Nephron progenitor cell (in vitro differentiated cells): ENCODE results near the gene NUDT19.
"Not testable (repeated sequence)": the region's sequence is repeated elsewhere in the genome, so short reads cannot be mapped to it uniquely, and the experiment has no call there.

Experiments
- DNase-seq: peaks from one replicate; pipeline ENCODE4 v3.0.0; 2021
- H3K27ac Mint-ChIP-seq: 2 replicates; pipeline ENCODE4 v1.8.0; 2021; ENCODE audit warnings: mild to moderate bottlenecking, moderate library complexity, mixed read lengths
- H3K27me3 Mint-ChIP-seq: 2 replicates; pipeline ENCODE4 v1.8.0; 2021; ENCODE audit warnings: mild to moderate bottlenecking, low read depth, mixed read lengths; ENCODE audit not compliant: poor library complexity
- H3K36me3 Mint-ChIP-seq: 2 replicates; pipeline ENCODE4 v1.8.0; 2021; ENCODE audit warnings: low read depth, mixed read lengths
- H3K4me1 Mint-ChIP-seq: 2 replicates; pipeline ENCODE4 v1.8.0; 2021; ENCODE audit warnings: mixed read lengths
- H3K4me3 Mint-ChIP-seq: 2 replicates; pipeline ENCODE4 v1.8.0; 2021; ENCODE audit warnings: mild to moderate bottlenecking, moderate library complexity, mixed read lengths
- H3K9me3 Mint-ChIP-seq: 2 replicates; pipeline ENCODE4 v1.8.0; 2021; ENCODE audit warnings: mild to moderate bottlenecking, moderate library complexity, mixed read lengths
- CTCF ChIP-seq: fragments of 200-600 bp; sonication (generic); IDR thresholded peaks from 2 replicates; pipeline ENCODE4 v1.5.0; 2021; ENCODE audit warnings: antibody characterized with exemption

Gene NUDT19

GRCh38 chr19:32688311-32688710, 3.3 kb upstream of the NUDT19 start:
- Mint-ChIP-seq H3K4me3 (no peak overlapping the region), H3K36me3 (peaks cover 12% of the 10 kb centered on the region), H3K9me3 (peaks cover 6% of the 10 kb centered on the region), H3K4me1 (peaks cover 18% of the 10 kb centered on the region), H3K27me3 (peaks cover 8% of the 10 kb centered on the region), H3K27ac (no peak overlapping the region)
- no peak for TF ChIP-seq CTCF
- DNase-seq: no peak

- peak; percentile 70 for DNase-seq
- Mint-ChIP-seq H3K4me3 (peak overlapping the region; percentile 86), H3K27me3 (peaks cover 8% of the 10 kb centered on the region), H3K36me3 (peaks cover 43% of the 10 kb centered on the region), H3K9me3 (peaks cover 19% of the 10 kb centered on the region), H3K27ac (no peak overlapping the region), H3K4me1 (peaks cover 42% of the 10 kb centered on the region)
- TF ChIP-seq CTCF: no peak
Observed at GRCh38 chr19:32691952-32692726, 518 bp downstream of the NUDT19 start.

GRCh38 chr19:32692727-32693061, 1.1 kb downstream of the NUDT19 start:
- H3K4me1 Mint-ChIP-seq: peaks cover 47% of the 10 kb centered on the region
- H3K27me3 Mint-ChIP-seq: peaks cover 8% of the 10 kb centered on the region
- no peak for DNase-seq
- peaks cover 48% of the 10 kb centered on the region for H3K36me3 Mint-ChIP-seq
- peak overlapping the region; percentile 36 for H3K27ac Mint-ChIP-seq
- TF ChIP-seq CTCF: no peak
- peaks cover 25% of the 10 kb centered on the region for H3K9me3 Mint-ChIP-seq
- peak overlapping the region; percentile 86 for H3K4me3 Mint-ChIP-seq

- Mint-ChIP-seq H3K27ac (peak overlapping the region; percentile 36), H3K4me3 (peak overlapping the region; percentile 86), H3K9me3 (peaks cover 32% of the 10 kb centered on the region), H3K36me3 (peaks cover 56% of the 10 kb centered on the region), H3K4me1 (peaks cover 51% of the 10 kb centered on the region)
- not testable (repeated sequence) for H3K27me3 Mint-ChIP-seq, DNase-seq
Observed at GRCh38 chr19:32693151-32694108, 1.8 kb downstream of the NUDT19 start.

- Mint-ChIP-seq H3K4me3 (peak overlapping the region; percentile 60), H3K36me3 (peaks cover 65% of the 10 kb centered on the region), H3K4me1 (peaks cover 51% of the 10 kb centered on the region), H3K9me3 (peaks cover 40% of the 10 kb centered on the region)
- H3K27me3 Mint-ChIP-seq, H3K27ac Mint-ChIP-seq, DNase-seq: not testable (repeated sequence)
Observed at GRCh38 chr19:32694316-32694715, 2.7 kb downstream of the NUDT19 start.

- not testable (repeated sequence) for H3K27ac Mint-ChIP-seq, DNase-seq, H3K27me3 Mint-ChIP-seq
- Mint-ChIP-seq H3K4me3 (peak overlapping the region; percentile 60), H3K4me1 (peaks cover 51% of the 10 kb centered on the region), H3K9me3 (peaks cover 43% of the 10 kb centered on the region), H3K36me3 (peaks cover 70% of the 10 kb centered on the region)
Observed at GRCh38 chr19:32694851-32695250, 3.2 kb downstream of the NUDT19 start.

GRCh38 chr19:32695506-32695905, 3.9 kb downstream of the NUDT19 start:
- peak overlapping the region; percentile 39 for H3K4me3 Mint-ChIP-seq

GRCh38 chr19:32696771-32697170, 5.2 kb downstream of the NUDT19 start:
- Mint-ChIP-seq H3K36me3 (peaks cover 86% of the 10 kb centered on the region), H3K4me1 (peaks cover 47% of the 10 kb centered on the region), H3K9me3 (peaks cover 51% of the 10 kb centered on the region)
- H3K4me3 Mint-ChIP-seq, H3K27ac Mint-ChIP-seq, DNase-seq, H3K27me3 Mint-ChIP-seq: not testable (repeated sequence)

More at GRCh38 chr19:32695506-32695905, 3.9 kb downstream of the NUDT19 start:
- H3K9me3 Mint-ChIP-seq: peaks cover 45% of the 10 kb centered on the region
- H3K36me3 Mint-ChIP-seq: peaks cover 76% of the 10 kb centered on the region
- not testable (repeated sequence) for DNase-seq, H3K27me3 Mint-ChIP-seq, H3K27ac Mint-ChIP-seq
- H3K4me1 Mint-ChIP-seq: peaks cover 51% of the 10 kb centered on the region

- Mint-ChIP-seq H3K9me3 (peaks cover 63% of the 10 kb centered on the region), H3K36me3 (peaks cover 95% of the 10 kb centered on the region), H3K4me1 (peaks cover 28% of the 10 kb centered on the region)
- not testable (repeated sequence) for H3K27me3 Mint-ChIP-seq, H3K27ac Mint-ChIP-seq, DNase-seq, H3K4me3 Mint-ChIP-seq
Observed at GRCh38 chr19:32700129-32700528, 8.5 kb downstream of the NUDT19 start.
